ENCODE results near the gene CYB5B. TPM values are rescaled to one million over a fixed set of nuclear protein-coding genes. Genes with fewer than 3 reads are reported as not detected.

The CYB5B gene
- total and polyA plus RNA-seq, 2 donors (not counting 3 experiments of a cell fraction or from before 2014, with no cell fraction given) = 175 to 176 TPM

- Histone ChIP-seq H3K4me2 (ENCODE audit: insufficient read depth, low read length) (no peak overlapping the region), H3K9ac (replicated peaks; ENCODE audit: extremely low read depth, insufficient read depth, low read length) (no peak overlapping the region), H2AFZ (ENCODE audit: low read depth, low read length) (no peak overlapping the region), H3K9me3 (replicated peaks; ENCODE audit: control insufficient read depth, insufficient read depth, low read length) (no peaks in the 10 kb centered on the region), H3K4me3 (replicated peaks in 1 of 3; ENCODE audit: insufficient read depth in 1 of 3, low read depth in 1 of 3, low read length in 3 of 3) (no peak overlapping the region), H3K79me2 (ENCODE audit: control insufficient read depth, insufficient read depth, low read length) (peaks cover 77% of the 10 kb centered on the region), H3K27me3 (ENCODE audit: control insufficient read depth in 2 of 2, insufficient read depth in 2 of 2, low read length in 2 of 2) (no peaks in the 10 kb centered on the region), H3K4me1 (ENCODE audit: control insufficient read depth, extremely low read depth, insufficient read depth, low read length) (peaks cover 3% of the 10 kb centered on the region), H3K27ac (ENCODE audit: insufficient read depth, low read depth, low read length) (no peak overlapping the region), H4K20me1 (replicated peaks; ENCODE audit: control insufficient read depth, extremely low read depth, insufficient read depth, low read length) (peaks cover 4% of the 10 kb centered on the region), H3K9me1 (replicated peaks; ENCODE audit: control insufficient read depth, extremely low read depth, insufficient read depth, low read length) (no peaks in the 10 kb centered on the region), H3K36me3 (ENCODE audit: control insufficient read depth in 2 of 2, extremely low read depth in 1 of 2, insufficient read depth in 2 of 2, low read length in 2 of 2) (peaks cover 2 to 4% of the 10 kb centered on the region in 2 experiments)
- TF ChIP-seq EZH2 (IDR thresholded peaks at IDR 0.05; ENCODE audit: borderline replicate concordance, low read depth, low read length, severe bottlenecking) (no peak), POLR2AphosphoS5 (IDR thresholded peaks at IDR 0.05; ENCODE audit: insufficient read depth, low read depth, low read length) (no peak), CTCF (IDR thresholded peaks at IDR 0.05; ENCODE audit: extremely low read depth in 1 of 2, insufficient read depth in 1 of 2, low read depth in 1 of 2, low read length in 2 of 2) (no peak), JUN (IDR thresholded peaks at IDR 0.05; ENCODE audit: borderline replicate concordance, insufficient read depth, insufficient read length, low read depth) (no peak), GATA2 (IDR thresholded peaks at IDR 0.05; ENCODE audit: insufficient read depth, insufficient read length, low read depth, low read length) (no peak), FOS (IDR thresholded peaks at IDR 0.05; ENCODE audit: borderline replicate concordance, insufficient read depth, low read length) (no peak), MYC (IDR thresholded peaks at IDR 0.05; ENCODE audit: low read depth, low read length) (no peak), POLR2A (IDR thresholded peaks at IDR 0.05; ENCODE audit: low read depth, low read length) (no peak), MAX (IDR thresholded peaks at IDR 0.05; ENCODE audit: insufficient read depth, insufficient read length) (no peak)
- no peak for FAIRE-seq
- no TSS peak for BruUV-seq (replicated peaks)
- peak; percentile 37 for DNase-seq (ENCODE audit: low read depth, low spot score)
- ChIA-PET POLR2A (no interaction called here), CTCF (interaction anchor here (1.7 kb wide), 1 partner anchor 38 kb away, joined by 6 read pairs; no protein-coding TSS in a partner anchor)
- dilution Hi-C loops (cut with MboI; ENCODE audit: extremely low pct_ligation_motif_present, low sequenced_read_pairs) (no loop called here), intact Hi-C loops (cut with micrococcal nuclease) (no loop called here)
Observed at GRCh38 chr16:69435977-69436820, 11.8 kb downstream of the CYB5B start.

Measured in endothelial cell of umbilical vein (primary cell).